Suprapubic skin (tissue), 3 donors: ENCODE measurements around the gene VGLL2.

Source experiments
- CTCF ChIP-seq, 2 donors: fragments of 200-600 bp in 1 of 2; fragments of 450-650 bp in 1 of 2; sonication (generic) in 1 of 2; IDR thresholded peaks; one replicate each; pipeline ENCODE4 v1.5.1; 2016 to 2019; ENCODE audit warnings: antibody characterized with exemption in 2 of 2, mild to moderate bottlenecking in 1 of 2, moderate library complexity in 1 of 2
- POLR2A ChIP-seq, 2 donors: fragments of 450-650 bp; IDR thresholded peaks; one replicate each; pipeline ENCODE4 v1.6.1; 2017; ENCODE audit warnings: antibody characterized with exemption in 2 of 2, mild to moderate bottlenecking in 2 of 2, moderate library complexity in 2 of 2

DNA sequence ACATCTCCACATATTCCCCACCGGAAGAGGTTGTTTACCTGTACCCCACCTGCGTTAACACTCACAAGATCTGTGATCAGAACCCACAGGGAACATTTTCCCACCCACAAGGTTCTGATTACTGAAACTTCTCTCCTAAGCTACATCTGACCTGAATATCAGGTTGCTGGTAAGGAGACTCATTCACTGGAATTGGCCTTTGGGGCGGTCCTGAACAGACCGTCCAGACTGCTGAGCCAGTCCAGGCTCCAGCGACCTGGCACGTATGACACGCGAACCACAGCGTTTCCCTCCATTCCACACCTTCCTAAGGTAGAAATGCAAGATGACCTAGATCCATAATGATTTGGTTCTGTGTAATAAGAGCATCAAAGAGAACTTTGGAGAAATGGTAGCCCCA is 9.8 kb downstream of the VGLL2 start:
- TF ChIP-seq CTCF (IDR thresholded peaks at IDR 0.05) (no peak), POLR2A (IDR thresholded peaks at IDR 0.05) (no peak)
